Epithelial cell of proximal tubule (primary cell): ENCODE results near the gene SMIM28. TPM values are rescaled to one million over a fixed set of nuclear protein-coding genes. Genes with fewer than 3 reads are reported as not detected.

ENCODE experiments used
- DNase-seq: peaks from one replicate; pipeline ENCODE4 v3.0.0-alpha.2; 2011; ENCODE audit warnings: low read depth
- H3K4me3 ChIP-seq: 2 replicates; pipeline ENCODE4 v1.5.1; 2011; ENCODE audit warnings: low read depth, mild to moderate bottlenecking, low read length
- CTCF ChIP-seq: conservative IDR thresholded peaks from 2 replicates; pipeline ENCODE4 v1.5.1; 2012; ENCODE audit warnings: low read depth, mild to moderate bottlenecking, low read length
- total RNA-seq: library from RNA; depleted of rRNA; stranded (reverse); fragments of >200 nt; gene quantifications from 2 replicates; pipeline ENCODE4 v1.2.3, GENCODE V29; 2015

SMIM28 gene
- total RNA-seq, 1 donor from 2014 or later = not detected

DNA sequence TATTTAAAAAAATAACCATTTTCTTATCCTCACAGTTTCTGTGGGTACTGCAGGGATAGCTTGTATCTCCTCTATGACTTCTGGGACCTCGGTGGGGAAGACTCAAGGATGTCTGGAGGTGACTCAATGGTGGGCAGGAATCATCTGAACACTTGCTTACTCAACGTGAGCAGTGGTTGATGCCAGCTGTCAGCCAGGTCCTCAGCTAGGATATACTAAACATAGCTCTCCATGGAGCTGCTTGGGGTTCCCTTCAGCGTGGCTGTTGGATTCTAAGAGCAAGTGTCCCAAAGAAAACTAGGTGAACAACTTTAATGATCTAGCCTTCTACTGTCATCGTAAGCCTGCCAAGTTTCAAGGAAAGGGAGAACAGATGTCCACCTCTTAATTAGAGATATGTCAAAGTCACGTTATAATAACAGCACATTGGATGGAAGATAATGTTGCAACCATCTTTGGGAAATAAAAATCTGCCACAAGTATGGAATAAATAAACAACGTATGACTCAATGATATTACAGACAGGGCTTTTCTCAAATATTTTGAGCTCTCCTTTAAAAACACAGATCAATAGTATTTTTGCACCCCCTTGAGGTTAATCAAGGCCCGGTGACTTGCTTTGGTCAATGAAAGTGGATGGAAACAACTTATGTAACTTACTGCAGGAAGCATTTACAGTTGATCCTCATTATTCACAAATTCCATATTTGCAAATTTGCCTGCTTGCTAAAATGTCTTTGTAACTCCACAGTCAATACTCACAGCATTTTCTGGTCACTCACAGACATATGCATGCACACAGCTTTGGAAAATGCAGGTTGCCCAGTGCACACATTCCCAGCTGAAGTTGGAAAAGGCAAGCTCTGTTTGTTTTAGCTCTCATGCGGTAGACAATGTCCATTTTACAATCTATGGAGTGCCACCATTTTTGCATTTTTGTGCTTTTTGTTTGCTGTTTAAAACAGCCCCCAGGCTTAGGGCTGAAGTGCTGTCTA, 19.7 kb downstream of the SMIM28 start:
- no peak for TF ChIP-seq CTCF
- no peak overlapping the region for H3K4me3 ChIP-seq
- DNase-seq = no peak

DNA sequence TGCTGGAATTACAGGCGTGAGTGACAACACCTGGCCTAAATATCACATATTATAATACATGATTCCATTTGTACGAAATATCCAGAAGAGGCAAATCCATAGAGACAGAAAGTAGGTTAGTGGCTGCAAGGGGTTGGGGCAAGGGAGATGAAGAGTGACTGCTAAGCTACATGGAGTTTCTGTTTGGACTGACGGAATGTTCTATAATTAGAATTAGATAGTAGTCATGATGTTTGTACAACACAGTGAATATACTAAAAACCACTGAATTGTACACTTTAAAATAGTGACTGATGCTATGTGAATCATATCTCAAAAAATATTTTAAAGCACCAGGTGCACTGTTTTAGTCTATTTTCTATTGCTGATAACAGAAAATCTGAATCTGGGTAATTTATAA, 22.6 kb downstream of the SMIM28 start:
- no peak for TF ChIP-seq CTCF
- H3K4me3 ChIP-seq = no peak overlapping the region
- DNase-seq = no peak

GRCh38 chr6:138401960-138402837, 24.5 kb downstream of the SMIM28 start:
- no peak overlapping the region for H3K4me3 ChIP-seq
- no peak for DNase-seq
- TF ChIP-seq CTCF = no peak

GRCh38 chr6:138402838-138403187, 25.1 kb downstream of the SMIM28 start:
- H3K4me3 ChIP-seq = peak overlapping the region; percentile 96
- DNase-seq = no peak
- no peak for TF ChIP-seq CTCF

DNA sequence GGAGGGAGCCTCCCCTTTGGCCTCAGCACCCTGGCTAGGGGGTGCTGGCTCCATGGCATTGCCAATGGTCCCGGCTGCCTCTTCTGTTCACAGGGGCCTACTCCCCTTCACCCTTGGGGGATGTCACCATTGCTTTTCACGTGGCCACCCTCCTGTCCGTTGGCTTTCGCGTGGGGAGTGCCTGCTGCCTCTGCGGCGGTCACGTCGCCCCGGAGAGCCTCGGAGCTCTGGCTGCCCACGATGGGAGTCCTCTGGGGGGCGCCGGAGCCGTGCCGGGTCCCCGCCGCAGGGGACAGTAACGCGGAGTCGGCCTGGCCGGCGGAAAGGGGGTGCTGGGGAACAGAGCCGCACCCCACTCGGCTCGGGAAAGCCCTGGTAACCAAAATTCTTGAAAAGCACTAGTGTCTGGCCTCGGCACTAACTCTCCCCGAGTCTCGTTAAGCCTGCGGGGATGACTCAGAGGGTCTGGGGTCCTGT, 25.7 kb downstream of the SMIM28 start:
- peak; percentile 27 for TF ChIP-seq CTCF
- no peak for DNase-seq
- peak overlapping the region; percentile 96 for H3K4me3 ChIP-seq

GRCh38 chr6:138403801-138404665, 26.3 kb downstream of the SMIM28 start, which contains the start of gene HEBP2:
Gene HEBP2 (plus strand): TSS chr6:138404223. CDS start chr6:138404496, 273 bp downstream.
- TF ChIP-seq CTCF = peak; percentile 37
- no peak for DNase-seq
- peak within 1 kb of the TSS; percentile 96 for H3K4me3 ChIP-seq
